Stimulated activated naive B cell treated with anti-CD40 and anti-IgM and Interleukin-4, amounts not matched to agents 10 μg/mL and 1 μg/mL and 100 μg/mL, for 72 hours (primary cell): ENCODE data around the gene PRSS27.
A peak's percentile ranks its signal among the peaks of the same experiment; 100 is the strongest.

Experiments
- ATAC-seq, 2 donors: fragments of 150-1000 bp; cut with Tn5 transposase; replicated peaks; 2 replicates each; pipeline ENCODE4 v1.10.0; 2021; ENCODE audit warnings: moderate library complexity in 1 of 2
- DNase-seq: peaks from one replicate; pipeline ENCODE4 v3.0.0; 2021
- H3K27ac Mint-ChIP-seq: one replicate; pipeline ENCODE4 v1.8.0; 2022; ENCODE audit warnings: mild to moderate bottlenecking, mixed read lengths
- H3K27me3 Mint-ChIP-seq, 2 donors: one replicate each; pipeline ENCODE4 v1.8.0; 2022; ENCODE audit warnings: mixed read lengths in 2 of 2
- H3K36me3 Mint-ChIP-seq, 2 donors: one replicate each; pipeline ENCODE4 v1.8.0; 2022; ENCODE audit warnings: mixed read lengths in 2 of 2, mild to moderate bottlenecking in 1 of 2
- H3K4me1 Mint-ChIP-seq, 2 donors: one replicate each; pipeline ENCODE4 v1.8.0; 2022; ENCODE audit warnings: mixed read lengths in 2 of 2, mild to moderate bottlenecking in 1 of 2
- H3K4me3 Mint-ChIP-seq, 2 donors: one replicate each; pipeline ENCODE4 v1.8.0; 2022; ENCODE audit warnings: mild to moderate bottlenecking in 2 of 2, mixed read lengths in 2 of 2, moderate library complexity in 1 of 2
- H3K9me3 Mint-ChIP-seq, 2 donors: one replicate each; pipeline ENCODE4 v1.8.0; 2022; ENCODE audit warnings: mixed read lengths in 2 of 2, mild to moderate bottlenecking in 1 of 2

Gene PRSS27

DNA sequence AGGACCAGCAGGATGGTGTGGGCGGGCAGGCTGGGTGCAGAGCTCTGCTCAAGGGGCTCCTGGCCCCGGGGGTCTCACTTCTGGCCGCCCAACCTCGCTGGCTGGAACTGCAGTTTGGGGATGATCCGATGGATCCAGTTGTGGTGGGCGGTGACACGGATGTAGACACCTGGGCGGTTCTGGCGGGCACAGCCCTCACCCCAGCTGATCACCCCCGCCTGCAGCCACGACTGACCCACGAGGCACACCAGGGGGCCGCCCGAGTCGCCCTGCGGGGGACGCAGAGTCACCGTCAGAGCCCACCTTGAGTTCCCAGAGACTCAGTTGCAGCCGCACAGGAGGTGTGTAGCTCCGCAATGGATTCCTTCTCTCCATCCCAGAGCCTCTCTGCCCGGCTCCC lies 7.5 kb downstream of the PRSS27 start:
- H3K4me1 Mint-ChIP-seq = peaks cover 20 to 42% of the 10 kb centered on the region in 2 donors
- H3K9me3 Mint-ChIP-seq = no peaks in the 10 kb centered on the region
- H3K36me3 Mint-ChIP-seq = peaks cover 8 to 21% of the 10 kb centered on the region in 2 donors
- no peak overlapping the region for H3K27ac Mint-ChIP-seq
- ATAC-seq (no peak), DNase-seq (no peak)
- no peak overlapping the region for H3K4me3 Mint-ChIP-seq
- H3K27me3 Mint-ChIP-seq = peaks cover 15 to 18% of the 10 kb centered on the region in 2 donors

- DNase-seq (no peak), ATAC-seq (no peak)
- Mint-ChIP-seq H3K27me3 (peaks cover 15 to 18% of the 10 kb centered on the region in 2 donors), H3K27ac (no peak overlapping the region), H3K4me1 (peaks cover 20 to 41% of the 10 kb centered on the region in 2 donors), H3K9me3 (no peaks in the 10 kb centered on the region), H3K36me3 (peaks cover 10 to 25% of the 10 kb centered on the region in 2 donors), H3K4me3 (no peak overlapping the region)
These were observed 8.0 kb downstream of the PRSS27 start for GRCh38 chr16:2712063-2712441.

DNA sequence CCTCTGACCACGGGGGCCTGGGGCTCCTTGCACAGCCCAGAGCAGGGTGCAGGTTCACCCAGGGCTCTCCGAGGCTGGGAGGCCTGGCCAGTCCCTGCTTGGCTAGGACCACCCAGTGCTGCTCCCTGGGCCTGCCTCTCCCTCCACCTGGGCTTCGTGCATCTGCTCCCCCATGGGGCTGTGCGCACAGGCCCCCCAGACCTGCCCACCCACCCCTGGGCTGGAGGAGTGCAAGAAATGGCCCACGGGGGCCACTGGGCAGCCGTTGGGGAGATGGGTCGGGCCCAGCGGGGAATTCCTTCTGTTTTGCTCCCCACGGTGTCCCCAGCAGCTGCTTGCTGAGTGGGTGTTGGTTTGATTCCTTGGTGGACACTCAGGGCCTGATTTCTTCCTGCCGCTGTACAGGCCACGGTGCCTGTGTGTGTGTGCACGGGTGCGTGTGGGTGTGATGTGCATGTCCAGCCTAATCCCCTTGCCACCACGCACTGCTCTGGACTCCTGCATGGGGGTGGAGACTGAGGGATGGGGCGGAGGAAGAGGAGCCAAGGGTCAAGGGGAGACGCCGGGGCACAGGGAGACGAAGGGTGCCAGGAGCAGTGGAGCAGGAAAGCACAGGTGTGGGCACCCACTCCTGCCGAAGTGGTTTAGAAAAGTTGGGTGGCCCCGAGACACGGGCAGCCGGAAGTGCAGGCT lies 8.5 kb downstream of the PRSS27 start:
- Mint-ChIP-seq H3K36me3 (peaks cover 10 to 27% of the 10 kb centered on the region in 2 donors), H3K27ac (no peak overlapping the region), H3K9me3 (no peaks in the 10 kb centered on the region), H3K4me3 (peak overlapping the region in 1 of 2 donors; percentile 13), H3K27me3 (peaks cover 15 to 18% of the 10 kb centered on the region in 2 donors), H3K4me1 (peaks cover 20 to 37% of the 10 kb centered on the region in 2 donors)
- no peak for ATAC-seq
- no peak for DNase-seq

DNA sequence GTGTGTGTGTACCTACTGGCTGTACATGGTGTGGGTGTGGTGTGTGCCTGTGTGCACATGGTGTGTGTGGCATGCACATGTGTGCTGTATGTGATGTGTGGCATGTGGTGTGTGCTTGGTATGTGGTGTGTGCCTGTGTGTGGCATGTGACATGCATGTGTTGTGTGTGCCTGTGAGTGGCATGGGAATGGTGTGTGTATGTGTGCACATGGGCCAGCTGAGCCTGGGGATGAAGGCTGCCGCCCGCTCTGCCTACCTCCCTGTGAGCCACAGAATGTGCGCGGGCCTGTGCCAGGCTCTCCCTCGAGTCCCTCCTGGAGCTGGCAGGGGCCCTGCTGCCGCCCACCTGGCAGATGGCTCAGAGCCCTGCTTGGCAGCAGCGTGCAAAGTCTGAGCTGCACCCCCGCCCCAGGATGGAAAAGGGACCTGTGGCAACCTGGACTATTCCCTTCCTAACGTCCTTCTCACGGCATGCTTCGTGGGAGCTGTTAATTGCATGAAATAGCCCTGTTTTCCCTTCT lies 9.3 kb downstream of the PRSS27 start:
- peaks cover 15 to 18% of the 10 kb centered on the region in 2 donors for H3K27me3 Mint-ChIP-seq
- peaks cover 17 to 29% of the 10 kb centered on the region in 2 donors for H3K4me1 Mint-ChIP-seq
- H3K36me3 Mint-ChIP-seq = peaks cover 15 to 34% of the 10 kb centered on the region in 2 donors
- no peak overlapping the region for H3K4me3 Mint-ChIP-seq
- H3K27ac Mint-ChIP-seq = no peak overlapping the region
- no peaks in the 10 kb centered on the region for H3K9me3 Mint-ChIP-seq
- ATAC-seq = peak in 1 of 2 donors; percentile 10
- DNase-seq = no peak

DNA sequence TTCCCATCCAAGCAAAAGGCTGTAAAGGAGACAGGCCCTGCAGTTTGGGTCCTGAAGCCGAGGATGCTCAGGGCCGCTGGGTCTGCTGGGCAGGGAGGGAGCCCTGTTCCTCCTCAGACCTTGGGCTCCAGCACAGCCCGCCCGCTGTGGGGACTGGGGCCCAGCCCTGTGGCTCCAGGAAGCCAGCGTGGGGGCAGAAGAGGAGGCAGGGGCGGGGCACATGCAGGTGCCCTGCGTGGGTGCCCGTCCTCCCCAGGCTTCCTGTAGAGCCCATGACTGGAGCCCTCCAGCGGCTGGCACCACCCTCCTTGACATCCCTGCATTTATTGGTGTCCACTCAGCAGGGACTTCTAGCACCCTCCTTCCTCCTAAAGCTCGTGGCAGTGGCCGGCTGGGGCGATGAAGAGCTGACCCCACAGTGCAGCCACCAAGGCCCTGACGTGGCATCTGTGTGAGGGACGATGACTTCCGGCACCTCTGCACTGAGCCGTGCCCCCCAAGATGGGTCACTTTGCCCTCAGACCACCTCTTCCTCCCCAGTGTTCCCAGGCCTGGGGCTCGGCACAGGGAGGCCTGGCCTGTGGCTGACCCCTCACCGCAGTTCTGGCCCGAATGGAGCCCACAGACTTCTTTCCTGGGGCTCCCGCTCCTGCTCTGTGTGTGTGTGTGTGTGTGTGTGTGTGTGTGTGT lies 9.9 kb downstream of the PRSS27 start:
- ATAC-seq (peak in 1 of 2 donors; percentile 24), DNase-seq (no peak)
- H3K27me3 Mint-ChIP-seq = peaks cover 15 to 16% of the 10 kb centered on the region in 2 donors
- peaks cover 15 to 37% of the 10 kb centered on the region in 2 donors for H3K36me3 Mint-ChIP-seq
- no peak overlapping the region for H3K4me3 Mint-ChIP-seq
- peaks cover 16 to 24% of the 10 kb centered on the region in 2 donors for H3K4me1 Mint-ChIP-seq
- no peak overlapping the region for H3K27ac Mint-ChIP-seq
- H3K9me3 Mint-ChIP-seq = no peaks in the 10 kb centered on the region

DNA sequence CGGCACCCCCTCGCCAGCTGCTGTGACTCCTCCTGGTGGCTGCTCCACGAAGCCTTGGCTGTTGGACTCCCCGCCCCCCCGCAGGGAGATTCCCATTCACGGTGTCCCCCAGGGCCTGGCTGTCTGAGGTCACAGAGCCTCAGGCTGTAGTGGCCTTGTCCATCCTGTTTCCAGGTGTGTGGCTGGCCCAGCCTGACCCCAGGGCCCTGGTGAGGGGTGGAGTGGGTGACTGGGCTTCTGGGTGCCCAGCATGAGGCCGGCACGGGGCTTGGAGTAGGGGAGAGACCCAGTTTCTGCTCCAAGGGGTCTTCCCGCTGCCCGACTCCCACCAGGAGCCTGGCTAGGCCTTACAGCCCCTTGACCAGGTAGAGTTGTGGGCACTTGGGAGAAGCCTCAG lies 10.4 kb downstream of the PRSS27 start:
- ATAC-seq (no peak), DNase-seq (no peak)
- peaks cover 15 to 39% of the 10 kb centered on the region in 2 donors for H3K36me3 Mint-ChIP-seq
- H3K4me3 Mint-ChIP-seq = no peak overlapping the region
- no peak overlapping the region for H3K27ac Mint-ChIP-seq
- H3K4me1 Mint-ChIP-seq = peaks cover 11 to 19% of the 10 kb centered on the region in 2 donors
- H3K9me3 Mint-ChIP-seq = no peaks in the 10 kb centered on the region
- H3K27me3 Mint-ChIP-seq = peaks cover 9 to 10% of the 10 kb centered on the region in 2 donors

DNA sequence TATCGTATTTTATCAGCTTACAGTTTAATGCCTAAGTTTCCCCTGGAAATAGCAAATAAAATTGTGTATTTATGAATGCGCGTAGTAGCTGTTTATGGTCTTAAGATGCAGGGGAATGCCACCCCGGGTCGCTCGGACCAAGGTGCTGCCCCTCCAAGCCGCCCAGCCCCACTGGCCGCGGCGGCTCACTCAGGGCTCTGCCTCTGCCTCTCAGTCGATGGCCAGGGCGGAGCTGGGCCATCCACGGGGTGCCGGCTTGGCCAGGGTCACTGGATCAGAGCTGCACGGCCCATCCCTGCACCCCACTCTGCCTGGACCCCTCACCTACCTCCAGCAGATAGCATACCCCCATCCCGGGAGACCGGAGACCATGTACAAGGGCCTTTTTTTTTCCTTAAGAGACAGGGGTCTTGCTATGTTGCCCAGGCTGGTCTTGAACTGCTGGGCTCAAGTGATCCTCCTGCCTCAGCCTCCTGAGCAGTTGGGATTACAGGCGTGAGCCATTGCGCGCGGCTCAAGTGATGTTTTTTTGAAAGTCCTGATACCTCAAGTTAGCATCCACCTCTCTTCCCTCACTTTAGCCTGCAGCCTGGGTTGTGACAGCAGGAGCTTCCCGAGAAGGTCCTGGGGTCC lies 11.0 kb downstream of the PRSS27 start:
- no peak for DNase-seq
- no peaks in the 10 kb centered on the region for H3K9me3 Mint-ChIP-seq
- H3K36me3 Mint-ChIP-seq = peaks cover 15 to 39% of the 10 kb centered on the region in 2 donors
- no peak overlapping the region for H3K4me3 Mint-ChIP-seq
- ATAC-seq = no peak
- no peak overlapping the region for H3K27ac Mint-ChIP-seq
- H3K27me3 Mint-ChIP-seq = peaks cover 7 to 8% of the 10 kb centered on the region in 2 donors
- H3K4me1 Mint-ChIP-seq = peaks cover 11 to 19% of the 10 kb centered on the region in 2 donors

- H3K27ac Mint-ChIP-seq = peak overlapping the region; percentile 56
- no peaks in the 10 kb centered on the region for H3K27me3 Mint-ChIP-seq
- DNase-seq (no peak), ATAC-seq (no peak)
- H3K9me3 Mint-ChIP-seq = no peaks in the 10 kb centered on the region
- no peak overlapping the region for H3K4me3 Mint-ChIP-seq
- peaks cover 9 to 10% of the 10 kb centered on the region in 2 donors for H3K4me1 Mint-ChIP-seq
- peaks cover 13 to 39% of the 10 kb centered on the region in 2 donors for H3K36me3 Mint-ChIP-seq
These were observed 11.8 kb downstream of the PRSS27 start for GRCh38 chr16:2708290-2708639.

- Mint-ChIP-seq H3K36me3 (peaks cover 15 to 39% of the 10 kb centered on the region in 2 donors), H3K27ac (peak overlapping the region; percentile 56), H3K4me3 (no peak overlapping the region), H3K9me3 (no peaks in the 10 kb centered on the region), H3K27me3 (no peaks in the 10 kb centered on the region), H3K4me1 (peaks cover 9 to 10% of the 10 kb centered on the region in 2 donors)
- DNase-seq (no peak), ATAC-seq (no peak)
These were observed 12.4 kb downstream of the PRSS27 start for GRCh38 chr16:2707368-2708289.

GRCh38 chr16:2706611-2707311 lies 13.3 kb downstream of the PRSS27 start:
- Mint-ChIP-seq H3K4me1 (peaks cover 9 to 10% of the 10 kb centered on the region in 2 donors), H3K27ac (peak overlapping the region; percentile 37), H3K4me3 (no peak overlapping the region), H3K27me3 (no peaks in the 10 kb centered on the region), H3K9me3 (no peaks in the 10 kb centered on the region), H3K36me3 (peaks cover 22 to 46% of the 10 kb centered on the region in 2 donors)
- no peak for DNase-seq
- no peak for ATAC-seq

- H3K9me3 Mint-ChIP-seq = no peaks in the 10 kb centered on the region
- no peaks in the 10 kb centered on the region for H3K27me3 Mint-ChIP-seq
- H3K4me1 Mint-ChIP-seq = peaks cover 7 to 9% of the 10 kb centered on the region in 2 donors
- H3K36me3 Mint-ChIP-seq = peaks cover 23 to 43% of the 10 kb centered on the region in 2 donors
- DNase-seq (no peak), ATAC-seq (no peak)
- H3K27ac Mint-ChIP-seq = peak overlapping the region; percentile 81
- H3K4me3 Mint-ChIP-seq = no peak overlapping the region
These were observed 13.9 kb downstream of the PRSS27 start for GRCh38 chr16:2706085-2706484.

GRCh38 chr16:2705351-2705750 lies 14.7 kb downstream of the PRSS27 start:
- Mint-ChIP-seq H3K27ac (no peak overlapping the region), H3K9me3 (no peaks in the 10 kb centered on the region), H3K36me3 (peaks cover 26 to 41% of the 10 kb centered on the region in 2 donors), H3K4me3 (no peak overlapping the region), H3K27me3 (no peaks in the 10 kb centered on the region), H3K4me1 (peaks cover 2% of the 10 kb centered on the region in 2 donors)
- DNase-seq (no peak), ATAC-seq (no peak)

- ATAC-seq = no peak
- Mint-ChIP-seq H3K36me3 (peaks cover 30 to 44% of the 10 kb centered on the region in 2 donors), H3K4me1 (no peaks in the 10 kb centered on the region), H3K27me3 (no peaks in the 10 kb centered on the region), H3K27ac (no peak overlapping the region), H3K4me3 (no peak overlapping the region), H3K9me3 (no peaks in the 10 kb centered on the region)
- DNase-seq = no peak
These were observed 15.1 kb downstream of the PRSS27 start for GRCh38 chr16:2704983-2705275.
